Mucosa of descending colon (tissue), 3 donors: ENCODE data around the gene ATG3. TPM values are rescaled to one million over a fixed set of nuclear protein-coding genes. Genes with fewer than 3 reads are reported as not detected.

ENCODE experiments used
- ATAC-seq: fragments of 200-7000 bp; cut with Tn5 transposase; one replicate; pipeline ENCODE4 v1.9.1; 2020; ENCODE audit warnings: mild to moderate bottlenecking, moderate library complexity
- DNase-seq, 3 donors: peaks; one replicate each; pipeline ENCODE4 v3.0.0-alpha.2; 2020
- H3K36me3 ChIP-seq: fragments of 200-600 bp; one replicate; pipeline ENCODE4 v1.8.0; 2021; ENCODE audit warnings: low read depth, mild to moderate bottlenecking
- H3K4me1 ChIP-seq: fragments of 200-600 bp; one replicate; pipeline ENCODE4 v1.8.0; 2021; ENCODE audit warnings: low read depth, mild to moderate bottlenecking
- H3K4me3 ChIP-seq: fragments of 200-600 bp; one replicate; pipeline ENCODE4 v1.8.0; 2021; ENCODE audit warnings: mild to moderate bottlenecking
- H3K9me3 ChIP-seq: fragments of 200-600 bp; one replicate; pipeline ENCODE4 v1.8.0; 2021; ENCODE audit warnings: mild to moderate bottlenecking
- intact Hi-C, 2 donors: fragments of 100-400 bp; cut with DNase I in 1 of 2; cut with micrococcal nuclease in 1 of 2; formaldehyde crosslinking; loops; one replicate each; pipeline versions ENCODE4 v1.11.0 to v1.11.1; 2022; cut with DNase I, micrococcal nuclease
- total RNA-seq, 3 donors: library from RNA; stranded (reverse); fragmentation: NEBNext Ultra II Directional in 2 of 3; extraction: Animal tissue kit (Norgen Biotek cat#: 25700) in 2 of 3; gene quantifications; one replicate each; pipeline versions ENCODE4 v1.2.1 to v1.2.4, GENCODE V29; 2021 to 2023
- TF ChIP-seq, protein P1 (sequence below): fragments of 200-600 bp; IDR thresholded peaks from one replicate; pipeline ENCODE4 v1.8.0; 2022; ENCODE audit warnings: antibody characterized with exemption, mild to moderate bottlenecking
- donor health status: DM: no; HTN: no; CAD: no; lungs with moderate emphysema.
- donor health status: DM: no; HTN: no; CAD: no.
- donor health status: DM: no; HTN: yes; CAD: no.

The ATG3 gene
- total RNA-seq, 3 donors from 2014 or later, result 44.1 to 60.0 (median 51.0) TPM

DNA sequence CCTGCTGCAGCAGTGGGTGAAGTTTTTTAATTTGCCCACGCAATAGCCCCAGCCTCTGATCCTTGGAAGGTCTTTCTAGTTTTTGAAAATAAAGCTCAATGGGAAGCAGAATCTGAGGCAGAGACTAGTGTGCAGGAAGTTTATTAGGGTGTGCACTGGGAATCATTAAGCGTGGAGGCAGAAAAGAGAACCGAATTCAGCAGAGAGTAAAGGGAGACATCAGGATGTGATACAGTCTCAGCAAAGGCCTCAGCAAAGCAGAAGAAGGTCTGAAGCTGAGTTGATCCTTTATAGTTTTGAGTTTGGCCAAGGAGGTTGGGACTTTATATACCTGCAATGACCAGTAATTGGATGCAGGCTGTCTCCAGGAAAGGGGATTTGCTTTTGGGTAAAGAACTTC, 57.6 kb downstream of the ATG3 start:
- TF ChIP-seq, protein P1, sequence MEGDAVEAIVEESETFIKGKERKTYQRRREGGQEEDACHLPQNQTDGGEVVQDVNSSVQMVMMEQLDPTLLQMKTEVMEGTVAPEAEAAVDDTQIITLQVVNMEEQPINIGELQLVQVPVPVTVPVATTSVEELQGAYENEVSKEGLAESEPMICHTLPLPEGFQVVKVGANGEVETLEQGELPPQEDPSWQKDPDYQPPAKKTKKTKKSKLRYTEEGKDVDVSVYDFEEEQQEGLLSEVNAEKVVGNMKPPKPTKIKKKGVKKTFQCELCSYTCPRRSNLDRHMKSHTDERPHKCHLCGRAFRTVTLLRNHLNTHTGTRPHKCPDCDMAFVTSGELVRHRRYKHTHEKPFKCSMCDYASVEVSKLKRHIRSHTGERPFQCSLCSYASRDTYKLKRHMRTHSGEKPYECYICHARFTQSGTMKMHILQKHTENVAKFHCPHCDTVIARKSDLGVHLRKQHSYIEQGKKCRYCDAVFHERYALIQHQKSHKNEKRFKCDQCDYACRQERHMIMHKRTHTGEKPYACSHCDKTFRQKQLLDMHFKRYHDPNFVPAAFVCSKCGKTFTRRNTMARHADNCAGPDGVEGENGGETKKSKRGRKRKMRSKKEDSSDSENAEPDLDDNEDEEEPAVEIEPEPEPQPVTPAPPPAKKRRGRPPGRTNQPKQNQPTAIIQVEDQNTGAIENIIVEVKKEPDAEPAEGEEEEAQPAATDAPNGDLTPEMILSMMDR, result no peak
- no peaks in the 10 kb centered on the region for H3K36me3 ChIP-seq
- no peak overlapping the region for H3K4me3 ChIP-seq
- ATAC-seq (peak; percentile 40), DNase-seq (no peak)
- intact Hi-C loops, result no loop called here
- H3K4me1 ChIP-seq, result no peaks in the 10 kb centered on the region
- no peaks in the 10 kb centered on the region for H3K9me3 ChIP-seq

DNA sequence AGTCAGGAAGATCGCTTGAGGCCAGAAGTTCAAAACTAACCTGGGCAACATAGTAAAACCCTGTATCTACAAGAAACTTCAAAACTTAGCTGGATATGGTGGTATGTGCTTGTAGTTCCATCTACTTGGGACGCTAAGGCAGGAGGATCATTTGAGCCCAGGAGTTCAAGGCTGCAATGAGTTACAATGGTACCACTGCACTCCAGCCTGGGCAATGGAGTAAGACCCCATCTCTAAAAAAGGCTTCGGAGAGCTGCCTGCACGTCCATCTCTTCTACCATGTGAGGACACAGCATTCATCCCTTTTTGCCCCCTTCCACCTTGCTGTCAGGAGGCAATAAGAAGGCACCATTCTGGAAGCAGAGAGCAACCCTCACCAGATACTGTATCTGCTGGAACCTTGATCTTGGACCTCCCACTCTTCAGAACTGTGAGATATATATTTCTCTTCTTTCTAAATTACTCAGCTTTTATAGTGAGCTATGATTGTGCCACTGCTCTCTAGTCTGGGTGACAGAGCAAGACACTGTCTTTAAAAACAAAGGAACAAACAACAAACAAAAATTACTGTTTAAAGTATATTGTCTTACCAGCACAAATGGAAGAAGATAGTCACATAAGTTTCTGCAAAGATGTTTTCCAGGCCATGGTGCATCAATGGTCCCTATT, 58.3 kb downstream of the ATG3 start:
- DNase-seq (no peak), ATAC-seq (no peak)
- no peaks in the 10 kb centered on the region for H3K4me1 ChIP-seq
- no peaks in the 10 kb centered on the region for H3K36me3 ChIP-seq
- TF ChIP-seq, protein P1, result no peak
- no peak overlapping the region for H3K4me3 ChIP-seq
- no peaks in the 10 kb centered on the region for H3K9me3 ChIP-seq
- intact Hi-C loops, result no loop called here

DNA sequence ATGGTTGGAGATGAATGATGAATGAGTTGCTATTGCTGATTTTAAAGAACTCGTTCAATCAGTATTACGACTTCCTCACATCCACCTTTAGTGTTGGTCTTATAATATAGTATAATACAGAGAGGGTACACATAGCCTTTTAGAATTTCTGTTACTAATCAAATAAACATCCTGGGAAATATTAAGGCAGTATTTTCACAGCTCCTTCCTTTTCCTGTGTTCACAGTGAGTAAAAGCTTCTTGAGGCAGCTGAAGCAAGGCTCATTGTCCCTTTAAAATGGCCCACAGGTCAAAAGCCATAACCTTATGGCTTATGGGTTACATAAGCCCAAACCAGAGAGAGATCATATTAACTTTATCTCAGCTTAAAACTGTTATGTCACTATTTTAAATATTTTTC, 61.1 kb downstream of the ATG3 start:
- intact Hi-C loops, result no loop called here

DNA sequence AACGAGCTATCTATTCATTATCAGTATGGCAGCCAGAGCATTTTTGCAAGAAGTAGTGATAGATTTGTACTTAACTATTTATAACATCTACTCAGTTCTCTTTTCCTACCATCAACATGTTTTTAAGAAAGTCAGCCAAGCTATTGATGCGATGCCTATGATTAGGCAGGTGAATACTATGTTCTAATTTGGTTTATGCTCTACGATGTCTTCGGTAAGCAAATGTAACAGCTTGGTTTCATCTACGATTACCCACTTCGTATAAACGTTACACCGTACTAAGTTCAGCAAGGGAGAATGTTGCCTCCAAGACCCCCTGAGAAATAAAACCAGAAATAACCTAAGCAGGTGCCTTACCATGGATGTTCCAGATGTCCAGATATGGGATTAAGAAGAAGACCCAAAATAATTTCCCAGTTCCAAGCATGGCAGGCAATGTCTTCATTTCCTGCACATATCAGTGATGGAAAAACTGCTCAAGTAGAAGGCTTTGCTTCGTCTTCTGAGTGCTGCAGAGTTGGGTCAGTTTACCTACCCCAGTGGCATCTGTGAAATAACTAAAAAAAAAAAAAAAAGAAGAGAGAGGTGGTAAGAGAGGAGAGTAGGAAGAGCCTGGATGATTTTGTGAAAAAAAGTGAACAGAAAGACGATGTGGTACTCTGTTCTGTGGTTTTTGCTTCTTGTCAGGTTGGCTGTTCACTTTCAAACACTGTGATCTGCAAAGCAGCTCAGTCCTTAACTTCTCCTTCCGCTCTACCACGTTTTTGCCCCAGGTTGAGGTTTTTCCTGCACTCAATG, 62.6 kb downstream of the ATG3 start, which contains the start of gene BTLA:
BTLA (minus strand) TSS at position 559 of the 798 bp plus-strand sequence; CDS start at position 445, 114 bp downstream.
- no peaks in the 10 kb centered on the region for H3K9me3 ChIP-seq
- H3K4me1 ChIP-seq, result no peaks in the 10 kb centered on the region
- intact Hi-C loops, result no loop called here
- no peak for DNase-seq
- no peak within 1 kb of the TSS for H3K4me3 ChIP-seq
- TF ChIP-seq, protein P1, result no peak
- H3K36me3 ChIP-seq, result no peaks in the 10 kb centered on the region
- peak; percentile 68 for ATAC-seq

More for the DNA sequence above, 61.1 kb downstream of the ATG3 start:
- TF ChIP-seq, protein P1, result no peak
- Histone ChIP-seq H3K36me3 (no peaks in the 10 kb centered on the region), H3K4me1 (no peaks in the 10 kb centered on the region), H3K9me3 (no peaks in the 10 kb centered on the region), H3K4me3 (no peak overlapping the region)
- no peak for DNase-seq
- ATAC-seq, result no peak

DNA sequence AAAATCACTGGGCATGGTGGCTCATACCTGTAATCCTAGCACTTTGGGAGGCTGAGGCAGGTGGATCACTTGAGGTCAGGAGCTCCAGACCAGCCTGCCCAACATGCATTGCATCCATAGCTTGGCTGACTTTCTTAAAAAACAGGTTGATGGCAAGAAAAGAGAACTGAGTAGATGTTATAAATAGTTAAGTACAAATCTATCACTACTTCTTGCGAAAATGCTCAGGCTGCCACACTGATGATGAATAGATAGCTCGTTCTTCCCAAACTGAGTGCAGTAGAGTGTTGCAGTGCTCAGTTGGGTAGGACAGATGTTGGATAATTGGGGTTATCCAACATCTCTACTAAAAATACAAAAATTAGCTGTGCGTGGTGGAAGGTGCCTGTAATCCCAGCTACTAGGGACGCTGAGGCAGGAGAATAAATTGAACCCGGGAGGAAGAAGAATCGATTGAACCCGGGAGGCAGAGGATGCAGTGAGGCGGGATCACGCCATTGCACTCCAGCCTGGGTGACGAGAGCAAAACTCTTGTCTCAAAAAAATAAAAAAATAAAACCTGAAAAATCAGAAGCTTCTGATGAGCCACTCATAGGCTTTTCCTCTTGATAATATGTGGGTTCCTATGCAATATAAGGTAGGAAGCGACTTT, 63.7 kb downstream of the ATG3 start:
- no peaks in the 10 kb centered on the region for H3K36me3 ChIP-seq
- TF ChIP-seq, protein P1, result no peak
- intact Hi-C loops, result no loop called here
- H3K4me1 ChIP-seq, result no peaks in the 10 kb centered on the region
- ATAC-seq (peak; percentile 29), DNase-seq (no peak)
- H3K9me3 ChIP-seq, result no peaks in the 10 kb centered on the region
- H3K4me3 ChIP-seq, result no peak overlapping the region
